ENCODE results near the gene ZNF76. TPM values are rescaled to one million over a fixed set of nuclear protein-coding genes. Genes with fewer than 3 reads are reported as not detected.

The ZNF76 gene
- total RNA-seq, 2 experiments from 2014 or later: 42.6 to 42.7 TPM

GRCh38 chr6:35311390-35312075 is 52.0 kb downstream of the ZNF76 start:
- CTCF ChIA-PET: interaction anchor here (0.8 to 4.3 kb wide), 8 partner anchors 8 to 140 kb away, joined by 4 to 34 read pairs (median 8); partner anchors contain the start of genes DEF6 and FANCE
- DNase-seq: peak; percentile 78
- no peaks in the 10 kb centered on the region for H3K27me3 Mint-ChIP-seq
- peaks cover 85% of the 10 kb centered on the region for H3K36me3 Mint-ChIP-seq (ENCODE audit: low read depth)
- H3K9me3 Mint-ChIP-seq: no peaks in the 10 kb centered on the region
- H3K27ac Mint-ChIP-seq: peak overlapping the region; percentile 98
- H3K4me1 Mint-ChIP-seq: peaks cover 85% of the 10 kb centered on the region
- POLR2A ChIA-PET: interaction anchor here (1.0 to 11.6 kb wide), 5 partner anchors 9 to 186 kb away, joined by 3 to 190 read pairs (median 29); partner anchors contain the start of genes DEF6 and TEAD3
- peak overlapping the region; percentile 59 for H3K4me3 Mint-ChIP-seq

GRCh38 chr6:35312076-35312800 is 52.7 kb downstream of the ZNF76 start:
- Mint-ChIP-seq H3K36me3 (ENCODE audit: low read depth) (peaks cover 85% of the 10 kb centered on the region), H3K27me3 (no peaks in the 10 kb centered on the region), H3K4me3 (peak overlapping the region; percentile 59), H3K27ac (peak overlapping the region; percentile 98), H3K4me1 (peaks cover 78% of the 10 kb centered on the region), H3K9me3 (no peaks in the 10 kb centered on the region)
- peak; percentile 15 for DNase-seq
- POLR2A ChIA-PET: interaction anchor here (0.8 to 11.6 kb wide), 5 partner anchors 9 to 81 kb away, joined by 3 to 190 read pairs (median 29); partner anchors contain the start of gene DEF6
- CTCF ChIA-PET: interaction anchor here (1.8 to 4.3 kb wide), 3 partner anchors 9 to 15 kb away, joined by 6 to 34 read pairs (median 9); partner anchors contain the start of gene DEF6

DNA sequence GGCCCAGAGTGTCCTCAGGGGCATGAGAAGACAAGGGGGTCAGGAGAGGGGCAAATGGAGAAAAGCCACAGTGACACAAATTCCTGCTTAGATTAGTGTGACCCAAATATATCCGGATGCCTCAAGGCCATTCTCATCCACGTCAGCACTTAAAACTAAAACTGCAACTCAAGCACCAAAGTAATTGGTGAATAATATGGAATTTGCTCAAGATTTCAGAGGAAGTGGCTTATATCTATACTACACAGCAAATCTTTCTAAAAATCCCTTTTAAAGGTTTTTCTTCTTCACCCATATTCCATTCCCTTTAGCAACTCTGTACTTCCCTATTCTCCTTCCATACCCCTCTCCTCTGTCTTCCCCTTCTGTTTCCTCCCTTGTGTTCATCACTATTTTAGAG is 53.3 kb downstream of the ZNF76 start:
- no peaks in the 10 kb centered on the region for H3K9me3 Mint-ChIP-seq
- ChIA-PET CTCF (interaction anchor here (1.0 to 4.3 kb wide), 4 partner anchors 8 to 15 kb away, joined by 3 to 34 read pairs (median 8); partner anchors contain the start of gene DEF6), POLR2A (interaction anchor here (0.8 to 11.6 kb wide), 4 partner anchors 9 to 80 kb away, joined by 3 to 190 read pairs (median 42); partner anchors contain the start of gene DEF6)
- H3K4me3 Mint-ChIP-seq: no peak overlapping the region
- no peak for DNase-seq
- peak overlapping the region; percentile 98 for H3K27ac Mint-ChIP-seq
- H3K36me3 Mint-ChIP-seq (ENCODE audit: low read depth): peaks cover 85% of the 10 kb centered on the region
- H3K27me3 Mint-ChIP-seq: no peaks in the 10 kb centered on the region
- peaks cover 72% of the 10 kb centered on the region for H3K4me1 Mint-ChIP-seq

DNA sequence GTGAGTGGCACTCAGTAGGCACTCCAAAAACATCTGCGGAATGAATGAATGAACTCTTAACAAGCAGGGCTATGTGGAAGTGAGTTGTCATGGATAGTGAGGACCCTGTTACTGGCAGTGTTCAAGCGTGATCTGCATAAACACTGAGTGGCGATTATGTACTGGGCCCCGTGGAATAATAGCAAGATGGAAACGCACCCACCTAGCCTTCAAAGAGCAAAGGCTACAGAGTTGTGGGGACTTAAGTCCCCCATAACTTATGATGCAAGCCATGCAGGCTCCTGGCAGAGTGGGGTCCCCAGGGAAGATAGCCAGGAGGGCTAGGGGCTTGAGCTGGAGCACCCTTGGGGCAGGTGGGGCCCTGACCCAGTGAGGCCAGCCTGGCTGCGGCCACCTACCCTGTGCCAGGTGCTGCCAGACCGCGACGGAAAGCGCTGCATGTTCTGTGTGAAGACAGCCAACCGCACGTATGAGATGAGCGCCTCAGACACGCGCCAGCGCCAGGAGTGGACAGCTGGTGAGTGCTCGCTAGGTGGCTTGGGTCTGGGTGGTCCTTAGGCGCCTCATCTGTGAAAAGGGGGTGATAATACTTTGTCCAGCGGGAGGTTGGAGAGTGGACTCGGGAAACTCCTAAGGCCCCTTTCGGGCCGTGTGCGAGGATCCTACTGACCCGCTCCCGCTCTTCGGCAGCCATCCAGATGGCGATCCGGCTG is 58.1 kb downstream of the ZNF76 start:
- no peak overlapping the region for H3K4me3 Mint-ChIP-seq
- ChIA-PET CTCF (interaction anchor here (1.3 kb wide), 1 partner anchor 17 kb away, joined by 3 read pairs; no protein-coding TSS in a partner anchor), POLR2A (interaction anchor here (0.9 to 11.6 kb wide), 6 partner anchors 8 to 151 kb away, joined by 3 to 190 read pairs (median 3); partner anchors contain the start of genes DEF6 and RPL10A)
- H3K27me3 Mint-ChIP-seq: no peaks in the 10 kb centered on the region
- no peak for DNase-seq
- H3K4me1 Mint-ChIP-seq: peaks cover 31% of the 10 kb centered on the region
- H3K9me3 Mint-ChIP-seq: no peaks in the 10 kb centered on the region
- H3K36me3 Mint-ChIP-seq (ENCODE audit: low read depth): peaks cover 85% of the 10 kb centered on the region
- no peak overlapping the region for H3K27ac Mint-ChIP-seq

DNA sequence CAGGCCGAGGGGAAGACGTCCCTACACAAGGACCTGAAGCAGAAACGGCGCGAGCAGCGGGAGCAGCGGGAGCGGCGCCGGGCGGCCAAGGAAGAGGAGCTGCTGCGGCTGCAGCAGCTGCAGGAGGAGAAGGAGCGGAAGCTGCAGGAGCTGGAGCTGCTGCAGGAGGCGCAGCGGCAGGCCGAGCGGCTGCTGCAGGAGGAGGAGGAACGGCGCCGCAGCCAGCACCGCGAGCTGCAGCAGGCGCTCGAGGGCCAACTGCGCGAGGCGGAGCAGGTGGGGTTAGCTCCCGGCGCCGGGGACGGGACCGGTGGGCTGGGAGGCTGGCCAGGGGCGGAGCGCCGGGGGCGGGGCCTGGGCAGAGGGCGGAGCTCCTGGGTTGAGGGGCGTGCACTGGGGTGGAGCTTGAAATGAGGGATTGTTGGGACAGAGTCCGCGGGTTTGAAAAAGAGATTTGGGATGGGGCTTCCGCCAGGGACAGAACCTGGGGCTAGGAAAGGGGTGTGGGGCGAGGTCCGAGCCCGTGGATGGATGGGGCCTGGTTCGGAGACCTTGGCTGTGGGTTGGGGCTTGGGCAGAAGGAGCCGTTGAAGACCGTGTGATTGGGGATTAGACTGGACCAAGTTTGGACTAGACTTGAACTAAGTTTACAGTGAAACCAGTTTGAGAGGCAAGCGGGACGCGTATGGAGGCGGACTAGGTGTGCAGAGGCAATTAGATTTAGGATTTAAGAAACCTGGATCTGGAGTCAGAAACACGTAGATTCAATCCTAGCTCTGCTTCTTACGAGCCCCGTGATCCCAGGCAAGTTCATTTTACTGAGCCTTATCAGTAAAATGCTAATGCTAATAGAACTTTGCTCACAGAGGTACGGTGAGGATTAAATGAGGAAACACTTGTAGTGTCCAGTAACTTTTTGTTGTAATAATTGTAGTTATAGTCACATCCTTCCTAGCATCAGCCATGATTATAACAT is 58.9 kb downstream of the ZNF76 start:
- CTCF ChIA-PET: interaction anchor here (1.3 kb wide), 1 partner anchor 18 kb away, joined by 3 read pairs; no protein-coding TSS in a partner anchor
- Mint-ChIP-seq H3K4me1 (peaks cover 25% of the 10 kb centered on the region), H3K27ac (no peak overlapping the region), H3K4me3 (no peak overlapping the region), H3K9me3 (no peaks in the 10 kb centered on the region), H3K27me3 (no peaks in the 10 kb centered on the region), H3K36me3 (ENCODE audit: low read depth) (peaks cover 87% of the 10 kb centered on the region)
- POLR2A ChIA-PET: interaction anchor here (1.0 to 11.6 kb wide), 3 partner anchors 9 to 20 kb away, joined by 3 to 190 read pairs (median 3); partner anchors contain the start of gene DEF6
- no peak for DNase-seq

DNA sequence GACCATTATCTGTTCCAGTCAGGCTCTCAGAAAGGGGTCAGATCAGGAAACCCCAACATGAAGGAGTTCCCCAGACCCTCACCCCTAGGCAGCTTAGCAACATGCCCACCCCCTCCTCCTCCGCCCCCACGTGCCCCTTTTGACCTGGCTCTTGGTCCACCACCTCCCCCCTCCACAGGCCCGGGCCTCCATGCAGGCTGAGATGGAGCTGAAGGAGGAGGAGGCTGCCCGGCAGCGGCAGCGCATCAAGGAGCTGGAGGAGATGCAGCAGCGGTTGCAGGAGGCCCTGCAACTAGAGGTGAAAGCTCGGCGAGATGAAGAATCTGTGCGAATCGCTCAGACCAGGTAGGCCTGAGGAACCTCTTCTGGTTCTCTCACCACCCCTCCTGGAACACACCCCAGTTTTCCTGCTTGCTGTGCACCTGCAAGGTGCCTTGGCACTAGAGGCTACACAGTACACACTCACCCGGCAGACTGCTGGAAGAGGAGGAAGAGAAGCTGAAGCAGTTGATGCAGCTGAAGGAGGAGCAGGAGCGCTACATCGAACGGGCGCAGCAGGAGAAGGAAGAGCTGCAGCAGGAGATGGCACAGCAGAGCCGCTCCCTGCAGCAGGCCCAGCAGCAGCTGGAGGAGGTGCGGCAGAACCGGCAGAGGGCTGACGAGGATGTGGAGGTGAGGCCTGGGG is 60.0 kb downstream of the ZNF76 start:
- H3K4me3 Mint-ChIP-seq: no peak overlapping the region
- ChIA-PET POLR2A (interaction anchor here (1.0 to 11.6 kb wide), 3 partner anchors 8 to 23 kb away, joined by 5 to 190 read pairs (median 29); partner anchors contain the start of genes DEF6 and PPARD), CTCF (interaction anchor here (1.0 to 11.7 kb wide), 2 partner anchors 10 to 21 kb away, joined by 3 to 172 read pairs; partner anchors contain the start of gene DEF6)
- H3K27ac Mint-ChIP-seq: no peak overlapping the region
- DNase-seq: no peak
- H3K27me3 Mint-ChIP-seq: no peaks in the 10 kb centered on the region
- no peaks in the 10 kb centered on the region for H3K9me3 Mint-ChIP-seq
- H3K36me3 Mint-ChIP-seq (ENCODE audit: low read depth): peaks cover 80% of the 10 kb centered on the region
- peaks cover 16% of the 10 kb centered on the region for H3K4me1 Mint-ChIP-seq

- Mint-ChIP-seq H3K27ac (no peak overlapping the region), H3K27me3 (no peaks in the 10 kb centered on the region), H3K36me3 (ENCODE audit: low read depth) (peaks cover 80% of the 10 kb centered on the region), H3K4me3 (no peak overlapping the region), H3K9me3 (no peaks in the 10 kb centered on the region), H3K4me1 (peaks cover 11% of the 10 kb centered on the region)
- CTCF ChIA-PET: interaction anchor here (1.0 to 11.7 kb wide), 2 partner anchors 9 to 21 kb away, joined by 3 to 172 read pairs; partner anchors contain the start of gene DEF6
- no peak for DNase-seq
- POLR2A ChIA-PET: interaction anchor here (1.0 to 4.1 kb wide), 2 partner anchors 9 to 23 kb away, joined by 5 to 29 read pairs; partner anchors contain the start of gene PPARD
Observed at GRCh38 chr6:35320031-35320410, 60.5 kb downstream of the ZNF76 start.

DNA sequence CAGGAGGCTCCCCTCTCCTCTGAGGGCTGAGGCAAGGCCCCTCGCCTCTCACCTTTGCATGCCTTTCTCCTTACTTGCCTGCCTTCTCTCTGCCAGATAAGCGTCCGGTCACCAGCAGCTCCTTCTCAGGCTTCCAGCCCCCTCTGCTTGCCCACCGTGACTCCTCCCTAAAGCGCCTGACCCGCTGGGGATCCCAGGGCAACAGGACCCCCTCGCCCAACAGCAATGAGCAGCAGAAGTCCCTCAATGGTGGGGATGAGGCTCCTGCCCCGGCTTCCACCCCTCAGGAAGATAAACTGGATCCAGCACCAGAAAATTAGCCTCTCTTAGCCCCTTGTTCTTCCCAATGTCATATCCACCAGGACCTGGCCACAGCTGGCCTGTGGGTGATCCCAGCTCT is 61.6 kb downstream of the ZNF76 start:
- Mint-ChIP-seq H3K36me3 (ENCODE audit: low read depth) (peaks cover 76% of the 10 kb centered on the region), H3K27ac (no peak overlapping the region), H3K9me3 (no peaks in the 10 kb centered on the region), H3K4me3 (no peak overlapping the region), H3K4me1 (peaks cover 6% of the 10 kb centered on the region), H3K27me3 (no peaks in the 10 kb centered on the region)
- ChIA-PET CTCF (interaction anchor here (0.6 to 11.7 kb wide), 2 partner anchors 23 to 43 kb away, joined by 3 to 172 read pairs; partner anchors contain the start of gene DEF6), POLR2A (interaction anchor here (0.8 to 4.1 kb wide), 2 partner anchors 10 to 28 kb away, joined by 3 to 29 read pairs; no protein-coding TSS in a partner anchor)
- DNase-seq: no peak

DNA sequence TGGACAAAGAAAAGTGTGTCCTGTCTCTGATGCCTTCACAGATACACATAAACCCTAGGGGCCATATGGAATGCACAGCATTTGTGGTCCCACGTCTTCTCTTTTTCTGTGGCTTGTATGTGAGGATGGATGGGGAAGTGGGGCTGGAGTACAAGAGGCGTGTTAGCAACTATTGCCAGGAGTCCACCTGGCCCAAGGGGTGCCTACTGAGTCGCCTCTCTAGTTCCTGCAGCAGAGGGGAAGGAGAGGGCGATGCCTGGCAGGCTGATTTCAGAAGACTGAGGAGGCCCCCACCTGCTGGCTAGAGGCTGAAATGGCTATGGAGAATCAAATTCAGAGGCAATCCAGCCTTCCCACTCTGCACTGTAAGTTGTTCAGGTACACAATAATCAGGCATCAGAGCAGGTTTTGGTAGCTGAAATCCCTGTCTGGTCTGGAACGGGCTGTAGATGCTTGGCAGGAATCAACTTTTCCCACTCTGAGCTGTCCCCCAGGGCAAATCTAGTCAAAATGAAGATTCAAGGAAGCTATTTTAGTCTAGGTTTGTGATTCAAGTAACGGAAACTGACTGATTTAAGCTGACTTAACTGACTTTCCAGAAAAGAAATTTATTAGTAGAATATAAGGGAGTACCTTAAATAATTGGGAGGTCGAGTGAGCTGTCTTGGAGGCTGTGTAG is 68.0 kb downstream of the ZNF76 start:
- POLR2A ChIA-PET: interaction anchor here (1.1 to 6.4 kb wide), 5 partner anchors 18 to 140 kb away, joined by 4 to 67 read pairs (median 8); partner anchors contain the start of genes DEF6, FANCE and RPL10A
- CTCF ChIA-PET: interaction anchor here (0.7 to 11.7 kb wide), 15 partner anchors 14 to 144 kb away, joined by 3 to 172 read pairs (median 3); partner anchors contain the start of genes DEF6 and RPL10A
- H3K9me3 Mint-ChIP-seq: no peaks in the 10 kb centered on the region
- H3K4me3 Mint-ChIP-seq: no peak overlapping the region
- peak; percentile 81 for DNase-seq
- no peaks in the 10 kb centered on the region for H3K27me3 Mint-ChIP-seq
- H3K36me3 Mint-ChIP-seq (ENCODE audit: low read depth): peaks cover 43% of the 10 kb centered on the region
- peak overlapping the region; percentile 44 for H3K27ac Mint-ChIP-seq
- peaks cover 24% of the 10 kb centered on the region for H3K4me1 Mint-ChIP-seq

- Mint-ChIP-seq H3K27me3 (peaks cover 2% of the 10 kb centered on the region), H3K27ac (no peak overlapping the region), H3K36me3 (ENCODE audit: low read depth) (peaks cover 43% of the 10 kb centered on the region), H3K9me3 (no peaks in the 10 kb centered on the region), H3K4me3 (no peak overlapping the region), H3K4me1 (peaks cover 27% of the 10 kb centered on the region)
- DNase-seq: no peak
- POLR2A ChIA-PET: interaction anchor here (0.7 to 6.4 kb wide), 6 partner anchors 13 to 140 kb away, joined by 3 to 67 read pairs (median 6); partner anchors contain the start of genes DEF6, FANCE and RPL10A
- CTCF ChIA-PET: interaction anchor here (0.7 to 11.7 kb wide), 15 partner anchors 13 to 143 kb away, joined by 3 to 172 read pairs (median 3); partner anchors contain the start of genes DEF6 and RPL10A
Observed at GRCh38 chr6:35328108-35328723, 68.7 kb downstream of the ZNF76 start.
